Mesothelial cell of epicardium (in vitro differentiated cells): ENCODE results near the gene LRRC41. TPM values are rescaled to one million over a fixed set of nuclear protein-coding genes. Genes with fewer than 3 reads are reported as not detected.
A peak's percentile ranks its signal among the peaks of the same experiment; 100 is the strongest.
"Not testable (repeated sequence)": the region's sequence is repeated elsewhere in the genome, so short reads cannot be mapped to it uniquely, and the experiment has no call there.

ENCODE experiments used
- DNase-seq, 2 experiments: peaks; one replicate each; pipeline ENCODE4 v3.0.0; 2021; ENCODE audit warnings: low spot score in 2 of 2; ENCODE audit not compliant: unreplicated experiment in 2 of 2
- H3K27ac Mint-ChIP-seq: 2 replicates; pipeline ENCODE4 v1.8.0; 2021; ENCODE audit warnings: mixed read lengths
- H3K27me3 Mint-ChIP-seq: 2 replicates; pipeline ENCODE4 v1.8.0; 2021; ENCODE audit warnings: low read depth, mixed read lengths
- H3K36me3 Mint-ChIP-seq: 2 replicates; pipeline ENCODE4 v1.8.0; 2021; ENCODE audit warnings: mixed read lengths
- H3K4me1 Mint-ChIP-seq: 2 replicates; pipeline ENCODE4 v1.8.0; 2021; ENCODE audit warnings: mixed read lengths
- H3K4me3 Mint-ChIP-seq: 2 replicates; pipeline ENCODE4 v1.8.0; 2021; ENCODE audit warnings: mild to moderate bottlenecking, moderate library complexity, mixed read lengths
- H3K9me3 Mint-ChIP-seq: 2 replicates; pipeline ENCODE4 v1.8.0; 2021; ENCODE audit warnings: mixed read lengths
- CTCF ChIP-seq: fragments of 200-600 bp; sonication (generic); IDR thresholded peaks from one replicate; pipeline ENCODE4 v1.5.0; 2021; ENCODE audit warnings: antibody characterized with exemption; ENCODE audit not compliant: unreplicated experiment
- total RNA-seq: library from RNA; stranded (reverse); gene quantifications from 3 replicates; pipeline ENCODE4 v1.2.1, GENCODE V29; 2021

The LRRC41 gene
- total RNA-seq, 1 donor from 2014 or later, result 122 TPM

- Mint-ChIP-seq H3K9me3 (no peaks in the 10 kb centered on the region), H3K36me3 (peaks cover 23% of the 10 kb centered on the region), H3K4me1 (peaks cover 30% of the 10 kb centered on the region), H3K27me3 (no peaks in the 10 kb centered on the region), H3K27ac (no peak overlapping the region), H3K4me3 (no peak overlapping the region)
- no peak for DNase-seq
- TF ChIP-seq CTCF, result no peak
Observed at GRCh38 chr1:46343351-46343695, 39.9 kb upstream of the LRRC41 start.

GRCh38 chr1:46342677-46343350 is 39.4 kb upstream of the LRRC41 start:
- no peak for TF ChIP-seq CTCF
- Mint-ChIP-seq H3K4me1 (peaks cover 27% of the 10 kb centered on the region), H3K36me3 (peaks cover 19% of the 10 kb centered on the region), H3K4me3 (peak overlapping the region; percentile 90), H3K27me3 (no peaks in the 10 kb centered on the region), H3K27ac (peak overlapping the region; percentile 54), H3K9me3 (no peaks in the 10 kb centered on the region)
- DNase-seq, result no peak

- peaks cover 27% of the 10 kb centered on the region for H3K4me1 Mint-ChIP-seq
- peak; percentile 35 for TF ChIP-seq CTCF
- H3K36me3 Mint-ChIP-seq, result peaks cover 19% of the 10 kb centered on the region
- H3K4me3 Mint-ChIP-seq, result peak overlapping the region; percentile 90
- no peaks in the 10 kb centered on the region for H3K9me3 Mint-ChIP-seq
- no peak for DNase-seq
- no peaks in the 10 kb centered on the region for H3K27me3 Mint-ChIP-seq
- H3K27ac Mint-ChIP-seq, result peak overlapping the region; percentile 99
Observed at GRCh38 chr1:46342084-46342656, 38.8 kb upstream of the LRRC41 start.

GRCh38 chr1:46341222-46342083 is 38.0 kb upstream of the LRRC41 start:
- H3K27me3 Mint-ChIP-seq, result no peaks in the 10 kb centered on the region
- H3K36me3 Mint-ChIP-seq, result peaks cover 15% of the 10 kb centered on the region
- no peak for TF ChIP-seq CTCF
- peak overlapping the region; percentile 90 for H3K4me3 Mint-ChIP-seq
- H3K27ac Mint-ChIP-seq, result peak overlapping the region; percentile 99
- DNase-seq, result no peak
- H3K4me1 Mint-ChIP-seq, result peaks cover 27% of the 10 kb centered on the region
- no peaks in the 10 kb centered on the region for H3K9me3 Mint-ChIP-seq

GRCh38 chr1:46340404-46341221 is 37.2 kb upstream of the LRRC41 start, which contains the start of gene NSUN4:
TSS of gene NSUN4 (plus strand) at chr1:46340807. CDS start at chr1:46340827, 20 bp downstream.
- Mint-ChIP-seq H3K36me3 (peaks cover 13% of the 10 kb centered on the region), H3K9me3 (no peaks in the 10 kb centered on the region), H3K4me1 (peaks cover 27% of the 10 kb centered on the region), H3K27ac (peak within 1 kb of the TSS; percentile 99), H3K4me3 (peak within 1 kb of the TSS; percentile 90), H3K27me3 (no peaks in the 10 kb centered on the region)
- peak; percentile 58 to 81 for DNase-seq
- TF ChIP-seq CTCF, result no peak

- not testable (repeated sequence) for H3K4me3 Mint-ChIP-seq
Observed at GRCh38 chr1:46337409-46337808, 34.0 kb upstream of the LRRC41 start.

More at GRCh38 chr1:46337409-46337808, 34.0 kb upstream of the LRRC41 start:
- not testable (repeated sequence) for H3K9me3 Mint-ChIP-seq, H3K27ac Mint-ChIP-seq, H3K27me3 Mint-ChIP-seq, DNase-seq, H3K36me3 Mint-ChIP-seq
- H3K4me1 Mint-ChIP-seq, result peaks cover 26% of the 10 kb centered on the region
